SK-N-DZ (cell line): Measurements from ENCODE around the gene TSPEAR.
"Not testable (repeated sequence)": the region's sequence is repeated elsewhere in the genome, so short reads cannot be mapped to it uniquely, and the experiment has no call there.

Source experiments
- DNase-seq: peaks from one replicate; pipeline ENCODE4 v3.0.0-alpha.2; 2015; ENCODE audit warnings: low spot score

Gene TSPEAR

DNA sequence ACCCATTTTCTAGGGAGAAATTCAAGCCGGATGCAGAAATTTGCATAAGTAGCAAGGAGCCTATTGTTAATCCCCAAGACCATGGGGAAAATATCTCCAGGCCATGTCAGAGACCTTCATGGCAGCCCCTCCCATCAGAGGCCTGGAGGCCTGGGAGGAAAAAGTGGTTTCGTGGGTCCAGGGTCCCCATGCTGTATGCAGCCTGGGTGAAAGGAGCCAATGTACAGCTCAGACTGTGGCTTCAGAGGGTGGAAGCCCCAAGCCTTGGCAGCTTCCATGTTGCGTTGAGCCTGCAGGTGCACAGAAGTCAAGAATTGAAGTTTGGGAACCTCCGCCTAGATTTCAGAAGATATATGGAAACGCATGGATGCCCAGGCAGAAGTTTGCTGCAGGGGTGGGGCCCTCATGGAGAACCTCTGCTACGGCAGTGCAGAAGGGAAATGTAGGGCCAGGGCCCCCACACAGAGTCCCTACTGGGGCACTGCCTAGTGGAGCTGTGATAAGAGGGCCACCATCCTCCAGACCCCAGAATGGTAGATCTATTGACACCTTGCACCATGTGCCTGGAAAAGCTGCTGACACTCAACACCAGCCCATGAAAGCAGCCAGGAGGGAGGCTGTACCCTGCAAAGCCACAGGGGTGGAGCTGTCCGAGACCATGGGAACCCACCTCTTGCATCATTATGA is 101.1 kb downstream of the TSPEAR start:
- not testable (repeated sequence) for DNase-seq

DNA sequence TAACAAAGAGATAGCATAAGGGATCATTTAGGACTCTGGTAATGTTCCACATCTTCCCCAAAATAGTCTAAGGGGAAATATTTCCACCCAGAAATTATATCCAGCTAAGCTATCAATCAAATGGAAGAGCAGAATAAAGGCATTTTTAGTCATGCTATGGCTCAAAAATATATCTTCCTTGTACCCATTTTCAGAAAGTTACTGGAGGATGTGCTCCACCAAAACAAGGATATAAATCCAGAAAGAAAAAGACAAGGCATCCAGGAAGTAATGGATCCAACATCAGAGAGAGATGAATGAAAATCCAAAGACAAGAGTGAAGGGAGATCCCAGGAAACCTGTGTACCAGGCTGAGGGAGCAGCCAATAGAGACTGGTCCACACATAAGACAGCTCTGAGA is 102.2 kb downstream of the TSPEAR start:
- DNase-seq, result no peak

DNA sequence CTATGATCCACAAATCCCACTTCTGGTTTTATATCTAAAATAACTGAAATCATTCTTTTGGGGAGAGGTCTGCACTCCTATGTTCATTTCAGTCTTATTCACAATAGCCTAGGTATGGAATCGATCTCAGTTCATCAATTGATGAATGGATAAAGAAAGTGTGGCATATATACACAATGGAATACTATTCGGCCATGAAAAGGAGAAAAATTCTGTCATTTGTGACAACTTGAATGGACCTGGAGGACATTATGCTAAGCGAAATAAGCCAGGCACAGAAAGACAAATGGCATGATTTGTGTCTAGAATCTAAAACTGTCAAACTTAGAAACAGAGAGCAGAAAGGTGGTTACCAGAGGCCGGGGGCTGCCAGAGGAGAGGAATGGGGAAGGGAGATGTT is 104.9 kb downstream of the TSPEAR start:
- DNase-seq, result no peak

- no peak for DNase-seq
These were observed 107.5 kb downstream of the TSPEAR start for GRCh38 chr21:44603911-44604310.

DNA sequence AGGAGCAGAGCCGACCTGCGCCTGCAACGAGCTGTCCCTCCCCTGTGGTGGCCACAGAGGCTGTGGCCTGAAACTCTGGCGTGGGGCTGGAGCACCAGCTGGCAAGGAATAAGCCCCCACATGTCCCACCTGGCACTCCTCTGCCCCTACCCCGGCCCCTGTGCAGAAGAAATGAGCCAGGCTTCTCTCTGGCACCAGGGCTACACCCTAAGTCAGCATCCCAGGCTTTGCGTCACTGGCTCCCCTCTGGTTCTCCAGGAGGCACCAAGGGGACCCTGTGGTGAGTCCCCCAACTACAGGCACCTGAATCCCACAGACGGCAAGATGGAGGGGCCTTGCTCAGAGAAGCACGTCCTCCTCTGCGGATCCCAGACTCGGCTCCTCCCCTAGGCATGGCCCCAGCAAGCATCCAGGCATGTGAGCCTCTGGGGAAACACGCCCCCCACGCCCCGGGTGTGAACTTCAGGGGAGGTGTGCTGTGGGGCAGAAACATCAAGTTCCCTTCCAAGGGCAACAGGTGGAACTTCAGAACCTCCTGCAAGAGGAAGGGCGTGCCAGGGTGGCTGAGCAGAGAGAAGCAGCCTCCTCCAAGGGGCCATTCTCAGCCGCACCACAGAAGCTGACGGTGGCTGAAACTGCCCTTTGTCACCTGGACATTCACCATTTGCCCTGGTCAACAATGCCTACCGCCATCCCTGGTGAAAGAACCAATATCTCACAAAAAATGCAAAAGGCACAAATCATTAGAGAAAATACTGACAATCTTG is 108.1 kb downstream of the TSPEAR start:
- no peak for DNase-seq

GRCh38 chr21:44602463-44602850 is 108.9 kb downstream of the TSPEAR start:
- DNase-seq, result no peak

DNA sequence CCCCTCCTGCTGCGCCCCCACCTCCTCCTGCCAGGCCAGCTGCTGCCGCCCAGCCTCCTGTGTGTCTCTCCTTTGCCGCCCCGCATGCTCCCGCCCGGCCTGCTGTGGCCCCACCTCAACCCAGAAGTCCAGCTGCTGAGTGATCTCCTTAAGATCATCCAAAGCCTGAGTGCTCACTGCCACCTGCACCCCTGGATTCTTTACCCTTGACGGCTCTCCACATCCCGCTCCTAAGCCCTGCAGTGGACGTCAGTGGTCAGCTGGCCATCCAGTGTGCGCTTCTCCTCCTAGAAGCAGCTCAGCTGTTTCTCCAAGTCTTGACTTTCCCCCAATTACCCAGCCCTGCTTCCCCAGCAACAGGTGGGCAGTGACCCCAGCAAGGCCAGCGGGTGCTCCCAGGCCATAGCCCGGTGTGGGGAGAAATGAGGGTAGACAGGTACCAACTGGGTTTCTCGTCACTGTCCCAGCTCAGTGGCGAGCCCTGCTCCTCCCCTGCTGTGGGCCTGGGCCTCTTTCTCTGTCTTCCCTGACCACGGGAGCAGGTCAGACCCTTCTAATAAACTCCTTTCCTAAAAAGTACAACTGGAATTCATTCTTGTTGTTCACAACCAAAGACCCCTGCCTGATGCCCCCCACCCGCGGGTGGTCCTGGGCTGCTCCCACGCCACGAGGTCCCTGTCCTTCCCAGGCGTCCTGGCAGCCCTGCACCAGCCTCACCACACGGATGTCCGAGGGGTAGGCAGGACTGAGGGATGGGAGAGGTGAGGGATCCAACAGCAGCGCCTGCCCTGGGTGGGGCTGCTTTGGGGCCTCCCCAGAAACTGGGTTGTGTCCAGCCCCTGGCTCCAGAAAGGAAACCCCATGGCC is 109.5 kb downstream of the TSPEAR start:
- no peak for DNase-seq

GRCh38 chr21:44601091-44601490 is 110.3 kb downstream of the TSPEAR start:
- DNase-seq, result not testable (repeated sequence)

DNA sequence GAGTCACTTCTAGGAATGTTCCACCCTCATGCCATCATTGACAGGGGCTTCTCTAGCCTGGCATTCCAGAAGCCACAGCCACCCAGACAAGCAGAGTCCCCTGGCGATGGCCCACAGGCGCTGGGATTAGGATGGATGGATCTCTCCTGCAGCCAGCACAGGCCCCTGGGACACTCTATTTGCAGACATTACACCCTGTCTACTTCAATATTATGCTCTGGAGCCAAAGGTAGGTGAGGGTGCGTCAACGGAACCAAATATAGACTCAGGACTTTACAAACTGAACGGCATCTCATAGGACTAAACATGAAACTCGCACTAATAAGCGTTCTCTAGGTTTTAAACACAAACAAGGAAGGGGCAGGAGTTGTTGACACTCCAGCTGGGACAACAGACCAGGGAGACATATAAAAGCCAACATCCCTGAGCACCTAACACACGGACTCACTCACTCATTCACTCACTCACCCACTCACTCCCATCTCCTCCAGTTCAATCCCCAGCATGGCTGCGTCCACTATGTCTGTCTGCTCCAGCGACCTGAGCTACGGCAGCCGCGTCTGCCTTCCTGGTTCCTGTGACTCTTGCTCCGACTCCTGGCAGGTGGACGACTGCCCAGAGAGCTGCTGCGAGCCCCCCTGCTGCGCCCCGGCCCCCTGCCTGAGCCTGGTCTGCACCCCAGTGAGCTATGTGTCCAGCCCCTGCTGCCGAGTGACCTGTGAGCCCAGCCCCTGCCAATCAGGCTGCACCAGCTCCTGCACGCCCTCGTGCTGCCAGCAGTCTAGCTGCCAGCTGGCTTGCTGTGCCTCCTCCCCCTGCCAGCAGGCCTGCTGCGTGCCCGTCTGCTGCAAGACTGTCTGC is 111.0 kb downstream of the TSPEAR start, which contains the start of gene KRTAP10-7:
Gene KRTAP10-7, plus strand, starts transcription at position 480 of the 861 bp plus-strand sequence. Its CDS starts 25 bp downstream, at position 505.
- not testable (repeated sequence) for DNase-seq

DNA sequence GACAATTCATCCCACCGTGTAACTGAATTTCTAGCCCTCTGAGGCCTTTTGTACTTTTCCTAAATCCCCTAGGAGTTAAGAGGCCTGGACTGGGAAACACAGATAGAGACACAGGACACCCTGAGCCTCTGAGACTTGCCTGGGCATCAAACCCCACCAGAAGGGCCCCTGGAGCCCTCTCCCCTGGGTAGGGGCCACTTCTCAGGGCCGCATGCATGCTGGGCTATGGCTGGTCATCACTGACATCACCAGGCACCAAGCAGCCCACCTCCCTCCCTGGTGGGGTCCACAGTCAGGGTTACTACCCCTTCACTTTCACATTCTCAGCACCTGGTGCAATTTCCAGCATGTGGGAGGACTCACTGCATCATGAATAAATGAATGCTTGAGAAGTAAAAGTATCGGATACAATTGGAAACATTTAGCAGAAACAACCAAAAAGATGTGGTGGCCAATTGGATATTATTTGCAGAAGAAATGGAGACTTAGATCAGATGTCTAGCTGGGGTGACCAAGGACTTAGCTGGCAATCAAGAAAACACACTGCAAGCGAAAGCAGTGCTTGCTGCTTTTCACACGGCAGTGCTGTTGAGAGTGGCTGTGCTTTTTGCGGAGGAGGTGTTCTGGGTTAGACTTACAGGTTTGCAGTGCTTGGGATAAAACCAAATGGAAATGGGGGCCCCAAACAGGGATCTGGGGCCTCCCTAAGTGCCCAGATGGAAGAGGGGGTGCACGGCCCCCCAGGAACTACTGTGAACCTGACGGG is 111.9 kb downstream of the TSPEAR start:
- DNase-seq, result no peak

GRCh38 chr21:44598061-44598460 is 113.3 kb downstream of the TSPEAR start:
- DNase-seq, result no peak

DNA sequence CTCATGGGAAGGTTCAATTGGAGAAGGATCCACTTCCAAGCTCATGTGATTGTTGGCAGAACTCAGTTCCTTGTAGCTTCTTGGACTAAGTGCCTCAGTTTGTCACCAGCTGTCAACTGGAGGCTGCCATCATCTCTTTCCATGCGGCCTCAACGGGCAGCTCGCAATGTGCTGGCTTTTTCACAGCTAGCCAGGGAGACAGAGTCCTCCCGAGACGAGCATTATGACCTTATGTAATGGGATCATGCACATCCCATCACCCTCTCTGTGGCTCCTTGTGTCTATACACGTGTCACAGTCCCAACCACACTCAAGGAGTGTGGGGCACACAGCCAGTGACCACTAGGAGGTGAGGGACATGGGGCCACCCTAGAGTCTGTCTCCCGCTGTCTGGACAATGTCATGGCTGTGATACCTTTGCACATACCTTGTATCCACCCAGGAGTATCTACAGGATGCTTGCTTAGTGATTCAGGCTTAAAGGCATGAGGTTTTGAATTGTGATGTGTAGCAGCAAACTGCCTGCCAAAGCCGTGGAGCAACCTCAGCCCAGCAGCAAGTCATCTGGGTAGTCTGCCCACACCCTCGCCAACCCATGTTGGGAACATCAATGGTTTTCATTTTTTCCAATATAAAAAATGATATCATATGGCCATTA is 115.2 kb downstream of the TSPEAR start:
- DNase-seq, result no peak

DNA sequence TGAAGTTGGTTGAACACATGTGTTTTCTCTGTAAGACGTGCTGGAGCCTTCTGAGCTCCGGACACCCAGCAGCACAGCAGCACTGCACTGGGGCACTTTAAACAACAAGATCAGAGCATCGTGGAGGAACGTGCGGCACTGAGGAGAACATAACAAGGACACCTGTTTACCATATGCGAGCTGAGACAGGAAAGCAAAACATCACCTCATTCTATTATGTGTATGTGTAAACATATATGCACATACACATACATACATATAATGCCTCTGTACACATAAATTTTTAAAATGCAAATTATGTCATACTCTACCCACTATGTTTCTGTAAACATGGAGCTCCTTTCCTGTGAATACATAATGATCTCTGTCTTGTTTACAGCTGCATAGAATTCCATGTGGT is 115.8 kb downstream of the TSPEAR start:
- DNase-seq, result no peak

GRCh38 chr21:44594406-44594916 is 116.9 kb downstream of the TSPEAR start:
- no peak for DNase-seq

DNA sequence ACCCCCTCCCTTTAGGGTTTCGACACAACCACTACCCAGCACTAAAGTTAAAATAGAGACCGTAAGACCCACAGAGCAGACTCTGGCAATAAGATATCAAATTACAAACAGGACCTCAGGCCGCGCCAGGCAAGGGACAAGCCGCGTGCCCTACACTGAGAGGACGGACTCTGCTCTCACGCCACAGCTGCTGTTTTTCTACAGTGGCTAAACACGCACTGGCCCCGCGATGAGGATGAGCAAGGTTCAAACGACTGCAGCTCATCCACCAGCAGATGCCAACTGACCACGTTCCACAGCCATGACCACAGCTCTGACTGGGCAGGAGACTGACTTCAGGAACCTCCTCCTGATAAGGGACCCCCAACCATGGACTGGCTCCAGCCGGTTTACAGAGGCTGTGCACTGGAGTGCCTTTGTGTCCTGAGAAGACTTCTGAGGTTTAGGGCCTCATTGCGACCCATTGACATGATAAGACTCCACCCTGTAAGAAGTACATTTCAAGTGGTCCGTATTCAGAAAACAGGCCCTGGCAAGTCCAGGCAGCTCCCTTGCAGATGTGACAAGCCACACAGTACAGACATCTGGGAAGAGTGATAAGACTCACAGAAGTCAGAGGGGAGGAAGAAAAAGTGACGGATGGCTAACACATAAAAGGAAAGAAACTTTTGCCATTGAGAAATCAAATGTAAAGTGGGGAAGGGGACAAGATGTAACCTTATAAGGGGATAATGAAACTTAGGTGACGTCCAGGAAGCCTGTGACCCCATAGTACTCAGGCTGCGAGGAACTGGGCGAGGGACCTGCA is 117.6 kb downstream of the TSPEAR start:
- DNase-seq, result no peak

DNA sequence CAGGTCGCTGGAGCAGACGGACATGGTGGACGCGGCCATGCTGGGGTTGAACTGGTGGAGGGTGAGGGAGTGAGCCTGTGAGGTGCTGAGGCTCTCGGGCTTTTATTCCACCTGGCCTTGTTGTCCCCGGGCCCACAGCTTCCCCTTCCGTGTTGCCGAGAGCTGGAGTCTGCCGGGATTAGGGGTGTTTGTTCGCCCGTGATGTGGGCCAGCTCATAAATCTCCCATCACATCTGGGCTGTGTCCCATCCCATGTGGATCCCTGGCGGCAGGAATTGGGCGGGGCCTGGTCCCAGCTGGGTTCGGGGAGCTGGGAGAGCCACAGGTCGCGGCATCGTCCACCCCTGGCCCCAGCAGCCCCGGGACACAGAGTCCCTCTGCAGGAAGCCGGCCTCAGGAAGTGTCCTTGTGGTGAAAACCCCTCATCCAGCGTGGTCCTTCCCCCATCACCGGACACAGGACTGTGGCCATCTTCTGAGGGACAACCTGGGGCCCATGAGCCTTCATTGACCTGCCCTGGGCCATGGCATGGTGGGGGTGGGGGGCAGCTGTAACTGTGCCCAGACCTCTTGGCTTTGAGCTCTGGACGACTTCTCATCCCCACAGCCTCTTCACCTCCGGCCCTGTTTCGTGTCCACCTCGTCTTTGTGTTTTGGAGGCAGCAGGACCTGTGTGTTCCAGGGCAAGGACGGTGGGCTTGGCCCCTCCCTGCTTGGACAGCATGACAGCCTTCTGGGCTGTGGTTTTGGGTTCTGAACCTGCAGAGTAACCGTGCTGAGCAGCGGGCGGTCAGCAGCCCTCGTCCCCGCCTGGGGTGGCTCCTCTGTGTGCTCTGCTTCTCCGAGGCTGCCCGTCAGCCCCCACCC is 118.7 kb downstream of the TSPEAR start, which contains the start of gene KRTAP10-6:
Gene KRTAP10-6, minus strand, starts transcription at position 60 of the 866 bp plus-strand sequence. Its CDS starts 21 bp downstream, at position 39.
- no peak for DNase-seq

GRCh38 chr21:44591801-44592130 is 119.6 kb downstream of the TSPEAR start:
- not testable (repeated sequence) for DNase-seq
